Measurements from ENCODE around the gene AATK. TPM values are rescaled to one million over a fixed set of nuclear protein-coding genes. Genes with fewer than 3 reads are reported as not detected.

The AATK gene
- total RNA-seq, 1 experiment from 2014 or later, result 0.46 TPM

GRCh38 chr17:81070541-81071246 lies 95.3 kb downstream of the AATK start:
- intact Hi-C loops (cut with micrococcal nuclease; ENCODE audit: unreplicated experiment), result no loop called here
- H3K9me2 ChIP-seq (ENCODE audit: insufficient read depth), result no peaks in the 10 kb centered on the region
- POLR2A ChIA-PET (ENCODE audit: unreplicated experiment), result interaction anchor here (0.7 kb wide), 2 partner anchors 21 to 27 kb away, joined by 9 to 14 read pairs; no protein-coding TSS in a partner anchor
- no peaks in the 10 kb centered on the region for H3K9me3 ChIP-seq (ENCODE audit: insufficient read depth, low read depth)
- H4K20me1 ChIP-seq (ENCODE audit: insufficient read depth), result 0 out of 2 replicates have a peak, but pooled peaks cover 8% of the 10 kb centered on the region
- no peaks in the 10 kb centered on the region; the same call in 1 of the 2 replicates for H3K4me1 ChIP-seq (replicated peaks; ENCODE audit: insufficient read depth)
- no TSS peak for BruUV-seq (replicated peaks)
- H3K4me3 ChIP-seq, result no peak overlapping the region
- no peak overlapping the region for H2AFZ ChIP-seq
- H3K27me3 ChIP-seq (ENCODE audit: insufficient read depth, low read depth), result no peaks in the 10 kb centered on the region
- H3K27ac ChIP-seq, result no peak overlapping the region
- no peak overlapping the region for H3K4me2 ChIP-seq
- CTCF ChIA-PET, result no interaction called here
- TF ChIP-seq CTCF (conservative IDR thresholded peaks at IDR 0.05), result no peak
- TF ChIP-seq EZH2 (IDR thresholded peaks at IDR 0.05; ENCODE audit: low read depth), result no peak
- no peaks in the 10 kb centered on the region for H3K79me2 ChIP-seq (ENCODE audit: low read depth)
- no peak for DNase-seq
- no peaks in the 10 kb centered on the region for H3F3A ChIP-seq (ENCODE audit: insufficient read depth, low read depth)
- H3K36me3 ChIP-seq (ENCODE audit: low read depth), result no peaks in the 10 kb centered on the region

- no peaks in the 10 kb centered on the region for H3K9me3 ChIP-seq (ENCODE audit: insufficient read depth, low read depth)
- no peaks in the 10 kb centered on the region for H3K9me2 ChIP-seq (ENCODE audit: insufficient read depth)
- no peak overlapping the region for H2AFZ ChIP-seq
- no peaks in the 10 kb centered on the region for H3K27me3 ChIP-seq (ENCODE audit: insufficient read depth, low read depth)
- ChIA-PET POLR2A (ENCODE audit: unreplicated experiment) (no interaction called here), CTCF (no interaction called here)
- H3K4me2 ChIP-seq, result no peak overlapping the region
- no TSS peak for BruUV-seq (replicated peaks)
- H3K27ac ChIP-seq, result no peak overlapping the region
- intact Hi-C loops (cut with micrococcal nuclease; ENCODE audit: unreplicated experiment), result no loop called here
- 0 out of 2 replicates have a peak, but pooled peaks cover 11% of the 10 kb centered on the region for H4K20me1 ChIP-seq (ENCODE audit: insufficient read depth)
- H3F3A ChIP-seq (ENCODE audit: insufficient read depth, low read depth), result no peaks in the 10 kb centered on the region
- no peak overlapping the region for H3K4me3 ChIP-seq
- no peak for DNase-seq
- H3K4me1 ChIP-seq (replicated peaks; ENCODE audit: insufficient read depth), result no peaks in the 10 kb centered on the region; the same call in 1 of the 2 replicates
- TF ChIP-seq EZH2 (IDR thresholded peaks at IDR 0.05; ENCODE audit: low read depth), result no peak
- TF ChIP-seq CTCF (conservative IDR thresholded peaks at IDR 0.05), result no peak
- H3K79me2 ChIP-seq (ENCODE audit: low read depth), result no peaks in the 10 kb centered on the region
- no peaks in the 10 kb centered on the region for H3K36me3 ChIP-seq (ENCODE audit: low read depth)
These were observed 96.8 kb downstream of the AATK start for GRCh38 chr17:81069135-81069645.

- no peaks in the 10 kb centered on the region for H3K27me3 ChIP-seq (ENCODE audit: insufficient read depth, low read depth)
- no peaks in the 10 kb centered on the region for H3K36me3 ChIP-seq (ENCODE audit: low read depth)
- peaks cover 11% of the 10 kb centered on the region; the same call in 1 of the 2 replicates for H4K20me1 ChIP-seq (ENCODE audit: insufficient read depth)
- POLR2A ChIA-PET (ENCODE audit: unreplicated experiment), result no interaction called here
- no peak overlapping the region for H3K4me2 ChIP-seq
- no peak overlapping the region for H3K27ac ChIP-seq
- H2AFZ ChIP-seq, result no peak overlapping the region
- no peaks in the 10 kb centered on the region for H3F3A ChIP-seq (ENCODE audit: insufficient read depth, low read depth)
- no peaks in the 10 kb centered on the region for H3K79me2 ChIP-seq (ENCODE audit: low read depth)
- no peaks in the 10 kb centered on the region; the same call in 1 of the 2 replicates for H3K4me1 ChIP-seq (replicated peaks; ENCODE audit: insufficient read depth)
- TF ChIP-seq EZH2 (IDR thresholded peaks at IDR 0.05; ENCODE audit: low read depth), result no peak
- no peak for TF ChIP-seq CTCF (conservative IDR thresholded peaks at IDR 0.05)
- BruUV-seq (replicated peaks), result no TSS peak
- no peaks in the 10 kb centered on the region for H3K9me2 ChIP-seq (ENCODE audit: insufficient read depth)
- no peaks in the 10 kb centered on the region for H3K9me3 ChIP-seq (ENCODE audit: insufficient read depth, low read depth)
- CTCF ChIA-PET, result no interaction called here
- intact Hi-C loops (cut with micrococcal nuclease; ENCODE audit: unreplicated experiment), result no loop called here
- DNase-seq, result no peak
- H3K4me3 ChIP-seq, result no peak overlapping the region
These were observed 97.4 kb downstream of the AATK start for GRCh38 chr17:81068411-81069134.
